Measurements from ENCODE around the gene STRIP1. TPM values are rescaled to one million over a fixed set of nuclear protein-coding genes. Genes with fewer than 3 reads are reported as not detected.

The STRIP1 gene
- total RNA-seq, 1 donor from 2014 or later = 69.2 TPM

DNA sequence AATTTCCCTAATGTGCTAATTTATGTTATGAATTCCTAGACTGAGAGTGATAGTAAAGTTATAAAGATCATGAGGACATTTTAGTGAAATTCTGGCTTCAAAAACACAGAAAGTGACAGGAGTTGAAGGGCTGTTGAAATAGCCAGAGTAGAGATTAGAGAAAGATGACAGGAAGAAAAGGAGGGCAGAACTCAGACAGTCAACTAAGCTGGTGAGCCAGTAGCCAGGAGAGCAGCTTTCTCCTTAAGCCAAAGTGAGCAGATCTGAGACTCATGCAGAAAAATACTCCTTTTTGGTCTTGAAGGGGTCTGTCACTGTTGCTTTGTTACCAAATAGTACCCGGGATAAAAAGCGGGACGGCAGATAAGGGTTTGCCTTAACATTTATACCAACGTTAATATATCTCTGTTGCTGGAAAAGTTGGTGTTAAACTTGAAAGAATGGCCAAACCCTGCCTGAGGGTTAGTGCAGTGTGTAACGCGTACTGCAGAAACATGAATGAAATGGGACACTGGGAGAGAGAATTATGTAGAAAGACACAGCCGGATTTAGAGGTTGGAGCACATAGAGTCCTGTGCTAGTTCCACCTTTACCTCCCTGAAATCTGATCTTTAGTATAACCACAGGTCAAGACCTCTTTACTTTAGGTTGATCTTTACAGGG, 37.1 kb upstream of the STRIP1 start:
- H3K27ac Mint-ChIP-seq = peak overlapping the region; percentile 4

DNA sequence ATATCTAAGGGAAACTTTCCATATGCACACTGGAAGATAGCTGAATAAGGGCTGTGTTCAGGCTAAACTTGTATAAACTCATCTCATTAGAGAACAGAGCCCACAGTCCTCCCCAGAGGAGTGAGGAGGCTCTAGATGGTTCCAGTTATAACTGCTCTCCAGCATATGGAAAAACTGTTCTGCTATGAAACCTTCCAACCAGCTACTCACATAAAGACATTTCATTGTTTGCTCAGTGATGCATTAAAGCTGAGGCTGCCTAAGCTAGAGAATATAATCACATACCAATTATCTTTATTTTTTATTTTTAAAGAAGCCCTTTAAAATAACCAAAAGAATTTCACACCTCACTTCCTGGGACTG, 36.6 kb upstream of the STRIP1 start:
- no peak for DNase-seq (ENCODE audit: extremely low spot score, unreplicated experiment)
- Mint-ChIP-seq H3K4me3 (no peak overlapping the region), H3K4me1 (ENCODE audit: unreplicated experiment) (peaks cover 41% of the 10 kb centered on the region), H3K36me3 (peaks cover 15% of the 10 kb centered on the region), H3K27me3 (no peaks in the 10 kb centered on the region), H3K9me3 (no peaks in the 10 kb centered on the region), H3K27ac (peak overlapping the region; percentile 4)
- TF ChIP-seq, protein P1, sequence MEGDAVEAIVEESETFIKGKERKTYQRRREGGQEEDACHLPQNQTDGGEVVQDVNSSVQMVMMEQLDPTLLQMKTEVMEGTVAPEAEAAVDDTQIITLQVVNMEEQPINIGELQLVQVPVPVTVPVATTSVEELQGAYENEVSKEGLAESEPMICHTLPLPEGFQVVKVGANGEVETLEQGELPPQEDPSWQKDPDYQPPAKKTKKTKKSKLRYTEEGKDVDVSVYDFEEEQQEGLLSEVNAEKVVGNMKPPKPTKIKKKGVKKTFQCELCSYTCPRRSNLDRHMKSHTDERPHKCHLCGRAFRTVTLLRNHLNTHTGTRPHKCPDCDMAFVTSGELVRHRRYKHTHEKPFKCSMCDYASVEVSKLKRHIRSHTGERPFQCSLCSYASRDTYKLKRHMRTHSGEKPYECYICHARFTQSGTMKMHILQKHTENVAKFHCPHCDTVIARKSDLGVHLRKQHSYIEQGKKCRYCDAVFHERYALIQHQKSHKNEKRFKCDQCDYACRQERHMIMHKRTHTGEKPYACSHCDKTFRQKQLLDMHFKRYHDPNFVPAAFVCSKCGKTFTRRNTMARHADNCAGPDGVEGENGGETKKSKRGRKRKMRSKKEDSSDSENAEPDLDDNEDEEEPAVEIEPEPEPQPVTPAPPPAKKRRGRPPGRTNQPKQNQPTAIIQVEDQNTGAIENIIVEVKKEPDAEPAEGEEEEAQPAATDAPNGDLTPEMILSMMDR (conservative IDR thresholded peaks at IDR 0.05) = no peak

More for the DNA sequence above, 37.1 kb upstream of the STRIP1 start:
- peaks cover 38% of the 10 kb centered on the region for H3K4me1 Mint-ChIP-seq (ENCODE audit: unreplicated experiment)
- peaks cover 15% of the 10 kb centered on the region for H3K36me3 Mint-ChIP-seq
- H3K9me3 Mint-ChIP-seq = no peaks in the 10 kb centered on the region
- no peak for DNase-seq (ENCODE audit: extremely low spot score, unreplicated experiment)
- no peak overlapping the region for H3K4me3 Mint-ChIP-seq
- H3K27me3 Mint-ChIP-seq = no peaks in the 10 kb centered on the region
- TF ChIP-seq, protein P1 (conservative IDR thresholded peaks at IDR 0.05) = no peak

DNA sequence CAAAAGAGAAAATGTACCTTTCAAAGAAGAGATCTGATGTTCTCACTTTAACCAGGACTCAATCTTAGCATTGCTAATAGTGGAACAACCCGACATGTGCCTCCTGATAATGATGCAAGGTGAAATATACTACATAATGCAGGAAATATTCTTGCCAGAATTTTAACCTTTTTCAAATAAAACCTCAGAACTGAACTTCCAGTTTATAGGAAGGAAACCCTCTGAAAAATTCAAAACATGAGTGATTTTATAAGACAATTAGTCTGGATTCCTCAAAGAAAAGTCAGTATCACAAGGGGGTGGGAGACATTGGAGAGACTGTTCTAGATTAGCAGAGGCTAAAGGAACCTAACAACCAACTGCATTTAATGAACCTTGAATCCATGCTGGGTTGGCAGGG, 31.7 kb upstream of the STRIP1 start:
- H3K4me3 Mint-ChIP-seq = no peak overlapping the region
- H3K27ac Mint-ChIP-seq = peak overlapping the region; percentile 94
- H3K4me1 Mint-ChIP-seq (ENCODE audit: unreplicated experiment) = peaks cover 57% of the 10 kb centered on the region
- no peaks in the 10 kb centered on the region for H3K9me3 Mint-ChIP-seq
- no peak for DNase-seq (ENCODE audit: extremely low spot score, unreplicated experiment)
- H3K27me3 Mint-ChIP-seq = no peaks in the 10 kb centered on the region
- H3K36me3 Mint-ChIP-seq = peaks cover 8% of the 10 kb centered on the region
- TF ChIP-seq, protein P1 (conservative IDR thresholded peaks at IDR 0.05) = no peak

DNA sequence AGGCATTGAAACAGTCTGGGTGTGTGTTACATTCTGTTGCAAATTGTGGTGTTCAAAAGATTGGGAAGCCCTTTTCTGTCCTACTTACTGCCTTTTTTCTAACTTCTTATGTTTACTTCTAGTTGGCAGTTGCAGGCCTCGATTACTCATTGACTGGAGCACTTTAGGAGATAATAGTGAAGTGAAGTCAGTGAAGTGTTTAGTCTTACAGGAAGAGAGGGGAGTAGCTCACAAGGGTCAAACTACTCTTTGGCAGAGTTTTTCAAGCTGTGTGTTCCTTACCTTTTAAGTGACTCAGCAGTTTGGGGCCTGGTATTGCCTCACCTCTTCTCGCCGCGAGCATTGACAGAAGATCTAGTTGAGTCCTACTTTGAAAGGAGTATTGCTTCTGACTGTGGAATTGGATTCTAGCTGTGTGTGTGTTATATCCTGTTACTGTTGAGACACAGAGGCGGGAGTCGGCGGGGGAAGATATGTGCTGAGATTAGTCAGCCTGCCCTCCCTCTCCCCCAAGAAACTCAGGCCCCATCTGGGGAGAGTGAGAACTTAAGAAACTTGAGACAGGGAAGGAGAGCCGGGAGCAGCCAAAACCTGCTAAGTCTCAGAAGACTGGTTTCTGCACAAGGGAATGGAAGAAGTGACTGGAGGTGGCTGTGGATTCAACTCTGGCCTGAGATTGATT, 30.5 kb upstream of the STRIP1 start:
- Mint-ChIP-seq H3K27me3 (no peaks in the 10 kb centered on the region), H3K4me3 (peak overlapping the region; percentile 79), H3K9me3 (no peaks in the 10 kb centered on the region), H3K36me3 (peaks cover 8% of the 10 kb centered on the region), H3K4me1 (ENCODE audit: unreplicated experiment) (peaks cover 55% of the 10 kb centered on the region), H3K27ac (peak overlapping the region; percentile 94)
- no peak for DNase-seq (ENCODE audit: extremely low spot score, unreplicated experiment)
- TF ChIP-seq, protein P1 (conservative IDR thresholded peaks at IDR 0.05) = no peak

DNA sequence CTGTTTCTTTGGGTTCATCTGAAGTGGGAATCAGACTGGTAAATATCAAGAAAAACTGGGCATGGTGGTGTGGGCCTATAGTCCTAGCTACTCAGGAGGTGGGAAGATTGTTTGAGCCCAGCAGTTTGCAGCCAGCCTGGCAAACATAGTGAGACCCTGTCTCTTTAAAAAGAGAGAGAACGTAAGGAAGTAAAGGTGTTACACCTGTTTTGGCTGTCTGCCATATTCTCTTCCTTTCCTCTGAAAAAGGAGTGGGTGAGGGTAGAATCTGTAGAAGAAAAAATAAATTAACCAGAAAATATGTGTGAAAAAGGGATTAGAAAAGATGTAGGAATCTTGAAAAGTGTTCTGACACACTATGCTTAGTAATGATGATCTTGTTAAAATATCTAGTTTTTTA, 29.8 kb upstream of the STRIP1 start:
- peak overlapping the region; percentile 94 for H3K27ac Mint-ChIP-seq
- TF ChIP-seq, protein P1 (conservative IDR thresholded peaks at IDR 0.05) = no peak
- DNase-seq (ENCODE audit: extremely low spot score, unreplicated experiment) = no peak
- peaks cover 8% of the 10 kb centered on the region for H3K36me3 Mint-ChIP-seq
- H3K4me3 Mint-ChIP-seq = peak overlapping the region; percentile 79
- no peaks in the 10 kb centered on the region for H3K9me3 Mint-ChIP-seq
- H3K4me1 Mint-ChIP-seq (ENCODE audit: unreplicated experiment) = peaks cover 55% of the 10 kb centered on the region
- no peaks in the 10 kb centered on the region for H3K27me3 Mint-ChIP-seq
